Stimulated activated CD4-positive, alpha-beta T cell treated with anti-CD3 and anti-CD28 coated beads, TNF-alpha, amount 100 ng/mL, for 24 hours (primary cell): ENCODE data around the gene FDXACB1.

Experiments used
- DNase-seq, 3 experiments: peaks; one replicate each; pipeline ENCODE4 v3.0.0-alpha.2; 2020; ENCODE audit warnings: low read depth in 3 of 3

Gene FDXACB1, protein sequence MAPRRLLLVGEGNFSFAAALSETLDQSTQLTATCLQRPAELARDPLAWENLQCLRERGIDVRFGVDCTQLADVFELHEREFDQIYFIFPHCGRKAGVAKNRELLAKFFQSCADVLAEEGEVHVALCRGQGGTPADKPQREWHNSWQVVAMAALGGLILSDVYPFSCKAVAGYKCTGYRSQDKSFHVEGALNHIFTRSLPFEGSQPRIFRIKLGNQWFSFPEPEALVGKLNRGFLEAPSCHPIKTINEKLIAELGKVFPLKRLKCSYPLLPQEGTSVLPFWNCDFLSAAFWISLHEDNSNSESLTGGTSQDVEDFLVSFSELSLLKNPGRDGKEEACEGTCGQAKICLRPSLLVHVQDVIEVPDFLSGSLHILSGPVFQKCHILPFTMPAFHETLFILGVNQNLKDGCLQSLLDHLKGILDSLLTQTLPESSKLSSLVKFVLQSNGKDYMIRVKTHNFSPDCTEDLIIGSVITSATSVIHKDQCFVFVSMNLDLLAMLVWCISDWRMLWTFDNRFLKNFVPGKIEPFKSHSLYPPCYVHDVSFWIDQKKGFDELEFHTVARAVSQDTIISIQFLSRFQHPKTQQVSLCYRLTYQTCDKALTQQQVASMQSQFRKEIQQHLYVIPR

DNA sequence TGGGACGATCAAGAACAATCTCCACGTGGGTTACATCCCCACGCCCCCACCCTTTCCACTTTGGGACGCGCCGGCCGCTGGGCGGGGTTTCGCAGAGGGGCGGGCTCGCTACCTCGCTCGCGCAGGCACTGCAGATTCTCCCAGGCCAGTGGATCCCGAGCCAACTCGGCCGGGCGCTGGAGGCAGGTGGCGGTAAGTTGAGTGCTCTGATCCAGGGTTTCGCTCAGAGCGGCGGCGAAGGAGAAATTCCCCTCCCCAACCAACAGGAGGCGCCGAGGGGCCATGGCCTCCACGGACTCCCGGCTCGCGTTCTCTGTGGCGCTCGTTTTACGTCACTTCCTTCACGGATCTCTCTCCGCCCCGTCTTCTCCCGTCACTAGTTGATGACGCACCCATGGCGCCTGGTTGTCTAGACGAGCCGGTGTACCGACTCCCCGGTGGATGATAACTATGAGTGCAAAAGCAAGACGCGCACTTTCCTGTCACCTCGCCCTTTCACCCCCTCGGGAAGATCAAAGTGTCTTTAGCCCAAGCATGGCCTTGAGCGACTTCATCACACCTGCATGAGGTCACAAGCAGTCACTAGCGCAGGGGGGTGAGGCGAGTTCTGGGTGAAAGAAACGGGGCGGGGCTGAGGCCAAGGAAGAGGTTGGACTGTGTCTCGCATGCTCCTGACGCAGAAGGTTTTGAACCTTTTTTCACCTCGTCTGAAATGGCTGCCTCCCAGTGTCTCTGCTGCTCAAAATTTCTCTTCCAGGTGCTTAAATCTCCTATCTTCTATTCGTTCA lies at the start of gene FDXACB1, which contains the start of gene CFAP68:
Gene FDXACB1 (minus strand): TSS at position 317 of the 788 bp plus-strand sequence. CDS start 33 bp downstream, at position 284.
Gene CFAP68 (plus strand): TSS at position 693 of the 788 bp plus-strand sequence. CDS start 20 bp downstream, at position 713.
- peak; percentile 87 to 93 (median 92) for DNase-seq

DNA sequence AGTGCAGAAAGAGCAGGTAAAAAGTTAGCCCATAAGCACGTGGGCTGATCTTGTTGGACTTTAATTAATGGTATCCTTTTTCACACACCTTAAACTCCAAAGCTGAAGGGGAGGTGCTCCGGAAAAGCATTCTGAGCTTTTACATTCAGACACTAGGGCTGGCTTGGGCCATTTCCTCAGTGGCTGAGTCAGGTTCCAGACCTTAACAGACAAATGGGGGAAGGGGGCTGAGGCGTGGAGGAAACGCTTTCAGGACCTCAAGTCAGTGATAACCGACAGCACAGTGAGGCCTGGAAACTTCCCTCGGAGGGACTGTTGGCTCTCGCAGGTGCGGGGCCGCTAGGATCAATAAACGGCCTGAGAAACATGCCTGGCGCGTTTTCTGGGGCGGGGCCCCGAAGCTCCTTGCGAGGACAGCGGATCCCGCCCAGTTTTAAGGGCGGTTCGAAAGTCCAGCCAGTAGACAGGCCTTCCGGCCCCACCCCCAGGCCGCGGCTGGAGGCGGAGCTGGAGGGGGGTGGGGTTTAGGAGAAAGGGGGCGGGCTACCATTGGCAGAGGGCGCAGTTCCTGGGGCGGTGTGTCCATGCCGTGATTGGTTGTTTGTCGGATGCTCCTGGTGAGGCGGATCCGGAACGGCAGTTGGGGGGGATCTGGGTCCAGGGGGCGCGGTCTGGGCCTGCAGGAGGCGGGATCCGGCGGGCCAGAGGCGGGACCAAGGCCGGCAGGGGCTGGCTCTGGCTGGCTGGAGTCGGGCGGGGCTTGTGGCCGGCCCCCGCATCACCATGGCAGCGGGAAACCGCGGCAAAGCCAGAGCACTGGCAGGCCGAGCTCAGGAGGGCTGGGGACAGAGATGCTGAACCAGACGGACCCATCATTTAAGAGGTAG lies 47.8 kb upstream of the FDXACB1 start:
- peak; percentile 87 to 93 (median 89) for DNase-seq

DNA sequence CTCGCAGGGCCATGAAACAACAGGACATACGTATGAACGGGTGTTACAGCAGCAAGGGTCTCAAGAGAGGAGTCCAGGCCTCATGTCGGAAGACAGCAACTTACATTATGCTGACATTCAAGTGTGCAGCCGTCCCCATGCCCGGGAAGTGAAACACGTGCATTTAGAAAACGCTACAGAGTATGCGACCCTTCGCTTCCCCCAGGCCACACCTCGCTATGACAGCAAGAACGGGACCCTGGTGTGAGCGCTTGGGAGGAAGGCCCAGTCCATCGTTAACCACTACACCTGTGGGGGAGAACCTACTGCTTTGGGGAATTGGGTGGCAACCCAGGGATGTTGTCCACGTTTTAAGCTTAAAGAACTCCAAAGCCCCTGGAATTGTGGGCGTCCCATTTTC lies 47.0 kb upstream of the FDXACB1 start:
- DNase-seq: no peak

DNA sequence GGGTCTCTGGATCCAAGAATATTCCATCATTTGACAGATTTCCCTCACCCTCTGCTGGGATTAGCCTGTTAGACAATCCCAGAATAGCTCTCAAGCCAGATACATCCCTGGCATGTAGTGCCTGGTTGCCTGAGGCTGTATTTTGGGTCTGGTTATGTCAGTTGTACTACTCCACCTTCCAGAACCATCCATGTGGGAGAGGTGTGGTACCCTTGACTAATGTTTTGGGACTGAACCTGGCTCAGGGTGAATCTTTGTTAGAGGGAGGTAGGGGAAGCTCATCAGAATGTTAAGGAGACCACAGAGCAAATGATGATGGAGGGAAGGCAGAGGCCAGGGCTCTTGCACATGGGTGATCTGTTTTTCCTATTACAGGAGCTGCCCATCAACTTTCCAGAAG lies 45.0 kb upstream of the FDXACB1 start:
- DNase-seq: no peak

DNA sequence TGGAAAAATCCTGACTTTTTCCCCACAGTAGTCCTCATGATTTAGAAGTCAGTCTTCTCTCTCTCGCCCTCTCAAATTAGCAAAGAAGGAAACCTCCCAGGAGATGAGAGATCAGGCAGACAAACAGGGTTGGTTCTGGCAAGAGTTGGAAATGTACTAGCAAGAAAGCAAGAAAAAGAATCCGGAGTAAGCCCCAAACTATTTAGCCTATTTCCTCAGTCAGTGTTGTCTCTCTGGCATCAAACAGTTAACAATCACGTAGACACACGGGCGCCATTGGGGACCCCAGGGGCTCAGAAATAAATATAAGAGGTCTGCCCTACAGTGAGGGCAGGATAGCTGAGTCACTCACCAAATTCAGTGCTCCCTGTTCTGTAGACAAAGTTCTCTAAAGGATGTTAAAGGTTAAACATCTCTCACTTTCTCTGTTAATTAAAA lies 44.4 kb upstream of the FDXACB1 start:
- DNase-seq: no peak

DNA sequence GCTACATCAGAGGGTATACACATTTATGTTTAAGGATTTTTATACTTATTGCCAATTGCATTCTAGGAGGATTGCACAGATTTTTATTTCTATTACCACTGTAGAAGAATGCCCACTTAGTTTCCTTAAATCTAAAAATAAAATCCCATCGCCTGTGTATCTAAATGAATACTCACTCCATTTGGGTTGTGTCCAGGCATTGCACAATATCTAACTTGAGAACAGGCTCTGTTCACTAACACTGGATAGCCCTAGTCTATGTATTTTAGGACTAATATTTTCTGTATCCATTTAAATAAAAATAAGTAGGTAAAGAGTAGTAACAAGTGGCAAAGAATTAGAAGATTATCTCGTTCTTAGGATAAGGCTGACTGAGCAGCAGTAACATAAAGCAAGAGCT lies 43.8 kb upstream of the FDXACB1 start:
- DNase-seq: no peak

DNA sequence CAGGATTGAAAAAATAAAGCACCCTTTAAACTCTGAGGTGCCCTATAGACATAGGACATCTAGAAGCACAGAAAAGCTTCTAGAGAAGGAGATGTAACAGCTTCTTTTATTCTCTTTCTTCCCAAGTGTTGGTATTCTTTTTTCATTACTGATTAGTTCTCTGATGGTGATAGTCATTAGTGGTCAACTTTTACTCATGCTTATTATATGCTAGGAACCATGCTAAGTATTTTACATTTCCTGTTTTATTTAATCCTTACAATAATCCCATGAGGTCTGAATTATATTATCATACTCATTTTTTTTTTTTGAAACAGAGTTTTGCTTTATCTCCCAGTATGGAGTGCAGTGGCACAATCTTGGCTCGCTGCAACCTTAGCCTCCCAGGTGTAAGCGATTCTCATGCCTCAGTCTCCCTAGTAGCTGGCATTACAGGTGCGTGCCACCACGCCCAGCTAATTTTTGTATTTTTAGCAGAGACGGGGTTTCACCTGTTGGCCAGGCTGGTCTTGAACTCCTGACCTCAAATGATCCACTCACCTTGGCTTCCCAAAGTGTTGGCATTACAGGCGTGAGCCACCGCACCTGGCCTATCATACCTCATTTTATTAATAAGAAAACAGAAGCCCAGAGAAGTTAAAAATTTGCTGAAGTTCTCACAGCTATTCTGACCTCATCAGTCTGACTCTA lies 42.7 kb upstream of the FDXACB1 start:
- no peak for DNase-seq

DNA sequence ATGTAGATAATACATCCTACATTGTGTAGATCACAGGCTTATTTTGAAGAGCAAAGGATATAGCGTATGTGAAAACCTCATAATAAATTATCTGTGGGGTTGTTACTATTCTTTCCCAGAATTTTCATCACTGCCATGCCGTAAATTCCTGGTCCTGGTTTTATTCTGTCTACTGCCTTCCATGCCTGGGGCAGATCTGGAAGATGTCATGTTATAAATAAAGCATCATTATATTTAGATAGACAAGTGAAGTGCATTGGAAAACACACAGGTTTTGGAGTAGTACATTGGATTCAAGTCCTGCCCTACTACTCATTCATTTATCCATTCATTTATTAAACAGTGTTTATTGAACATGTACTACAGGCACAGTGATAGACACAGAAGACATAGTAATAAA lies 41.9 kb upstream of the FDXACB1 start:
- DNase-seq: no peak

DNA sequence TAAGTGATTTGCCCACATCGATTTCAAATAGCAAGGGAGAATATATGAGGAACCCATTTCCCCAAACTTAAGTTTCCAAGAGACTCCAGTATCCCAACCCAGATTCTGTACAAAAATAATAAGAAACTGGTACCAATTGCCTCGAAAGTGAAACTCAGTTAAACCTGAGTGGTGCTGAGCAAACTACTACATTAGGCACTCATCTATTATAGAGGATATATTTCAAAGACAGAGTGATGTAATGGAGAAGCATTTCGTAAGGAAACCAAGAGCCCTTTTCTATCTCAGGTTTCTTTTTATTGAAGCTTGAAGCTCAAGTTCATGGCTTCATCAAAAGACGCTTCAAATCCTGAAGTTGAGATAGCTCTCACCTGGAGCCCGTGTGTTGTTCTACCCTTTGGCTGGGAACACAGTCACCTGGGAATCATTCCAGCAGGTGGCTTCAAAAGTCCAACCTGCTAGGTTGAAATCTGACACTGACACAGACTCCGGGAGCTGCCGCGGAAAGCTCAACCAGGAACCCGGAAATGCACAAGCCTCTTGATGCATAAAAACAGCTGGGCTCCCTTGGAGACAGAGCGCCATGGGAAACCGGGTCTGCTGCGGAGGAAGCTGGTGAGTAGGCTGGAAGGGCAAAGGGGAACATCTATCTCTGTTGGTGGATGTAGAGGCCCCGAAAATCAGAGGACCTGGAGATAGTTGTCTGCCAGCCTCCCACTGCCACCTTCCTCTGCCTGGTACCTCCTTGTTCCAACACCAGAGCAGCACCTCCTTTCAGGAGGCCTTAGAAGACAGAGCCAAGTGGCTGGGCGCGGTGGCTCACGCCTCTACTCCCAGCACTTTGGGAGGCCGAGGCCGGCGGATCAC lies 39.7 kb upstream of the FDXACB1 start, which contains the start of gene C11orf52:
Gene C11orf52 (plus strand): TSS at position 524 of the 867 bp plus-strand sequence. CDS start 60 bp downstream, at position 584.
- DNase-seq: no peak

DNA sequence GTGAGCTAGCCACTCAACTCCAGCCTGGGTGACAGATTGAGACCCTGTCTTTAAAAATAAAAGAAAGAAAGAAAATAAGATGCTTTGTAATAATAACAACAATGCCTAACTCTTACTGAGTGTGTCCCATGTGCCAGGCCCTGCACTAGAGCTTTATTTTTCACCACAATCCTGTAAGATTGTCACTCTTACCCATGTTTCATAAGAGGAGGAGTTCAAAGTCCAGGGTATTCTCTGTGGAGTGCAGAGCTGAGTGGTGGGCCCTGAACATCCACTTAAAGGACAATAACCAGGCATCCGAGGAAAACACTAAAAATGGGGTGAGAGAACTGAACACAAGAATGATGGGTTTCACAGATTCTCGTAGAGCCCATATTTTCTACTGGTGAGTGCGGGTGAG lies 38.8 kb upstream of the FDXACB1 start:
- no peak for DNase-seq

DNA sequence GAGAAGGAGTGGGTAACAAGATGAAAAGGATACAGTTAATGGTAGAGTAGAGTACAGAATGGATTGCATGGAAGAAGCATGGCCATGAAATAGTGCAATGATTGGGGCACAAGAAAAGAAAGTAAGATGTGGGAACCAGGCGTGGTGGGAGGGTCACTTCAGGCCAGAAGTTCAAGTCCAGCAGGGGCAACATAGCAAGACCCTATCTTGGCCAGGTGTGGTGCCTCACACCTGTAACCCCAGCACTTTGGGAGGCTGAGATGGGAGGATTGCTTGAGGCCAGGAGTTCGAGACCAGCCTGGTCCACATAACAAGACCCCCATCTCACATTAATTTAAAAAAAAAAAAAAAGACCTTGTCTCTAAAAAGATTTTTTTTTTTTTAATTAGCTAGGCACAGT lies 38.3 kb upstream of the FDXACB1 start:
- no peak for DNase-seq

DNA sequence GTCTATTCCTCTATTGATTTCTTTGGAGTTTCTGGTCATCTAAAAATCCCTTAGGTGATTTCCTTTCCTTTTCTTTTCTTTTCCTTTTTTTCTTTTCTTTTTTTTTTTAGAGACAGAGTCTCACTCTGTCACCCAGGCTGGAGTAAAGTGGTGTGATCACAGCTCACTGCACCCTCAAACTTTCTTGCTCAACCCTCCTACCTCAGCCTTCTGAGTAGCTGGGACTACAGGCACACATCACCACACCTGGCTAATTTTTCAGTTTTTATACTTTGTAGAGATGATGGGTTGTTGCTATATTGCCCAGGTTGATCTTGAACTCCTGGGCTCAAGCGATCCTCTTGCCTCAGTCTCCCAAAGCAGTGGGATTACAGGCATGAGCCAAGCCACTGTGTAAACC lies 37.8 kb upstream of the FDXACB1 start:
- DNase-seq: no peak

DNA sequence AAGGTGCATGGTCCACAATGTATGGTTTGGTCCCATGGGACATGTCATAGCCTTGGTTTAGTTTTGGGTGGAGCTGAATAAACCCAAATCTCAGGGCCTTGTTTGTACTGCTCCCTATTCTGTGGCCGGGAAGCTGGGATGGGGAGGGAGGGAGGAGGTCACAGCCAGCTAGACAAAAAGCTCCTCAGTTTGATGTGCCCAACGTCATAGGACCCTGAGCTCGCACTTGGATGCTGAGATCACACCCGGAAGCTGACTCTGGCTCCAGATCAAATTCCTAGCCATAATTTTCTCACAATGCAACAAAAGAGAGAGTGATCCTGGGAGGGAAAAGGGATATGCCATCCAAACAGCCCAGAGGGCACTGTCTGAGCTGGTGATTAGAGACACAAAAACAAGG lies 35.0 kb upstream of the FDXACB1 start:
- DNase-seq: no peak

DNA sequence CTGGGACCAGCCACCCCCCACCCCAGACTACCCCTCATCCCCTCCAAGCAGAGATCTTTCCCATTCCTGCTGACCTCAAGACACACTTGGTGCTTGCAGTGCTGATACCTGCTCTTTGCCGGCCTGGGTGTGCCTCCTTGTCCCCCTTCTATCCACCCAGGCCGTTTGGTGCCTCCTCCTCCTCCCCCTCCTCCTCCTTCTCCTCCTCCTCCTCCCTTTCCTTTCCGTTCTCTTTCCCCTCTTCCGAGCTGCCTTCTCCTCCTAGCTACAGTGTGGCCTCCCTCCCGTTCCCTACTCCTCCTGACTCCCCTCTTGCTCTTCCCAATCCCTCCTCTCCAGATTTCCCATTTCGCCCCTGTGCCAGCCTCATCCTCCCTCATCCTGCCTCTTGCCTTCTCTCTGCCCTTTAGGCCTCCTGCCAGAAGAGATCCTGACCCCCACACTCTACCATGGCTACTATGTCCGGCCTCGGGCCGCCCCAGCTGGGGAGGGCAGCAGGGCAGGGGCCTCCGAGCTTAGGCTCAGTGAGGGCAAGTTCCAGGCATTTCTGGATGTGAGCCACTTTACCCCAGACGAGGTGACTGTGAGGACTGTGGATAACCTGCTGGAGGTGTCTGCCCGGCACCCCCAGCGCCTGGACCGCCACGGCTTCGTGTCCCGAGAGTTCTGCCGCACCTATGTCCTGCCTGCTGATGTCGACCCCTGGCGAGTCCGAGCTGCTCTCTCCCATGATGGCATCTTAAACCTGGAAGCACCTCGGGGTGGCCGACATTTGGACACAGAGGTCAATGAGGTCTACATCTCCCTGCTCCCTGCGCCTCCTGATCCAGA lies 34.3 kb upstream of the FDXACB1 start:
- no peak for DNase-seq

DNA sequence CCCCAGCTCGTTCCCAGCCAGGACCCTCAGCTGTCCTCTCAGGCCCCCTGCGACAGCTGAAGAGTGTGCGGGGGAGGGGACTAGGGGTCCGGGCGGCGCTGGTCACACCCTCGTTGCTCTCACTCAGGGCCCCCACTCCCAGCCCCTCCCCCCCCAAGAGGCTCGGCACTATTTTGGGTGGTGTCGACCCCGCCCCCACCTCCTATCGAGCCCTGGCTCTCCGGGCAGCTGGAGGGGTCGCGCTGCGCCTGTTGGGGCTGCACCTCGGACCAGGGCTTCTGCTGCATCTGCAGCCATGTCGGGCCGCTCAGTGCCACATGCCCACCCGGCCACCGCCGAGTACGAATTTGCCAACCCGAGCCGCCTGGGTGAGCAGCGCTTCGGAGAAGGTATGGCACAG lies 33.6 kb upstream of the FDXACB1 start, which contains the start of gene HSPB2:
Gene HSPB2 (plus strand): TSS at position 200 of the 400 bp plus-strand sequence. CDS start 96 bp downstream, at position 296.
- no peak for DNase-seq

DNA sequence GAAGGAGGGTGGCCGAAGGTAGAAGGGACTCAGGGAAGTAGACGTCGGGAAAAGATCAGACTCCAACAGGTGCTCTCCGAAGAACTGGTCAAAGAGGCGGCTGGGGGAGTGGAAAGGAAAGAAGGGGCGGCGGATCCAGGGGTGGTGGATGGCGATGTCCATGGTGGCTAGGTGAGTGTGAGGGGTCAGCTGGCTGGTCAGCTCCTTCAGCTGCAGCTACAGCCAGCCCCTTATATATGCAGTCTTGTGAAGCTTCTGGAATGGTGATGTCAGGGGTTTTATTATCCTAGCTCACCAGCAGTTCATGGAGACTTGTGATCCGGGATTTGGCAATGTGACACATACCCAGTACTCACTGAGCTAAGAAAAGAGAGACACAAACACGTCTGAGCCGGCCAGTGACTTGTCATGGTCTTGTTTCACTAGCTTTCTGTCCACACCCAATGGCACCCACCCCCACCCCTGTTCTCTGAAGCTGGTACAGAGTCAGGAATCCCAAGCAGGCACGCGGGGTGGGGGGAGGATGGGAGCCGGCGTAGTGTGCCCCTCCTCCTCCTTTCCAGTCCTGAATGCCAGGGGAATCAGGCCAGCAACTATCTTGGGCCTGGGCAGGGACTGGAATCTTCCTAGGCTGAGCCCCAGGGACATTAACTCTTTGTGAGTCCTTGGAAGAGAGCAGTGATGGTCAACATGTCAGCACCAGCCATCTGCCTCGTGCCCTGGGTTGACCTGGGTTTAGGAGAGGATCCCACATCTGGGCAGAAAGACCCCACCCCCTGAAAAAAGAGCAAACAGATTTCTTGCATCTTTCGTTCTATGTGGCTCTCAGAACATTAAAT lies 32.8 kb upstream of the FDXACB1 start, which contains the start of gene CRYAB:
Gene CRYAB (minus strand): TSS at position 208 of the 839 bp plus-strand sequence. CDS start 46 bp downstream, at position 162.
- no peak for DNase-seq
